SK-N-SH (cell line): ENCODE results near the gene PCGF3. TPM values are rescaled to one million over a fixed set of nuclear protein-coding genes. Genes with fewer than 3 reads are reported as not detected.

Source experiments
- CTCF ChIA-PET: fragments of 300-600, 350-600 bp; formaldehyde crosslinking; extraction: SDS; loops from one replicate; lab custom pipeline; 2021; lab: Yijun Ruan, JAX
- POLR2A ChIA-PET: fragments of 350-600 bp; sonication (Branson Sonifier 250); formaldehyde crosslinking; extraction: SDS; loops from one replicate; lab custom pipeline; 2020; ENCODE audit warnings: antibody characterized with exemption, inconsistent platforms; lab: Yijun Ruan, JAX
- DNase-seq: peaks from one replicate; pipeline ENCODE4 v3.0.0; 2012
- H2AFZ ChIP-seq: fragments of 200-600 bp; sonication (generic); 2 replicates; pipeline ENCODE4 v1.8.1; 2016; ENCODE audit warnings: antibody characterized with exemption, mild to moderate bottlenecking, low read depth
- H3F3A ChIP-seq: fragments of 200-600 bp; sonication (generic); replicated peaks from 2 replicates; pipeline ENCODE3; 2016; ENCODE audit warnings: antibody characterized with exemption, mild to moderate bottlenecking; ENCODE audit not compliant: insufficient read depth
- H3K27ac ChIP-seq, 2 experiments: fragments of 200-500 bp in 1 of 2; fragments of 200-600 bp in 1 of 2; sonication (Bioruptor generic) in 1 of 2; sonication (generic), shearing (Covaris generic) in 1 of 2; 2 replicates each; pipeline versions ENCODE4 v1.5.1 to v1.6.1; 2014 to 2016; ENCODE audit warnings: low read depth in 2 of 2, inconsistent platforms in 1 of 2, low read length in 1 of 2, mild to moderate bottlenecking in 1 of 2, mixed read lengths in 1 of 2
- H3K27me3 ChIP-seq: fragments of 200-600 bp; sonication (generic), shearing (Covaris generic); 2 replicates; pipeline ENCODE4 v1.6.1; 2016; ENCODE audit warnings: mixed run types; ENCODE audit not compliant: insufficient read depth
- H3K36me3 ChIP-seq, 2 experiments: fragments of 200-500 bp in 1 of 2; fragments of 200-600 bp in 1 of 2; sonication (Bioruptor generic) in 1 of 2; sonication (generic) in 1 of 2; replicated peaks in 1 of 2; 2 replicates each; pipeline versions ENCODE3 to v1.5.1; 2014 to 2016; ENCODE audit warnings: low read length in 1 of 2, mild to moderate bottlenecking in 1 of 2; ENCODE audit not compliant: insufficient read depth in 2 of 2, control insufficient read depth in 1 of 2
- H3K4me1 ChIP-seq, 2 experiments: fragments of 200-500 bp in 1 of 2; fragments of 200-600 bp in 1 of 2; sonication (Bioruptor generic) in 1 of 2; sonication (generic), shearing (Covaris generic) in 1 of 2; 2 replicates each; pipeline versions ENCODE4 v1.5.1 to v1.6.1; 2014 to 2016; ENCODE audit warnings: low read depth in 1 of 2, low read length in 1 of 2, mixed run types in 1 of 2; ENCODE audit not compliant: insufficient read depth in 2 of 2, control insufficient read depth in 1 of 2
- H3K4me2 ChIP-seq: fragments of 200-600 bp; sonication (generic), shearing (Covaris generic); 2 replicates; pipeline ENCODE4 v1.6.1; 2017; ENCODE audit warnings: mixed run types
- H3K4me3 ChIP-seq, 2 experiments: fragments of 200-500 bp in 1 of 2; fragments of 200-600 bp in 1 of 2; sonication (Bioruptor generic) in 1 of 2; sonication (generic), shearing (Covaris generic) in 1 of 2; 2 replicates each; pipeline versions ENCODE4 v1.5.1 to v1.8.1; 2014 to 2016; ENCODE audit warnings: low read depth in 2 of 2, inconsistent platforms in 1 of 2, low read length in 1 of 2, mild to moderate bottlenecking in 1 of 2, mixed read lengths in 1 of 2, moderate library complexity in 1 of 2
- H3K79me2 ChIP-seq: fragments of 200-600 bp; sonication (generic); 2 replicates; pipeline ENCODE4 v1.8.1; 2017; ENCODE audit warnings: mild to moderate bottlenecking; ENCODE audit not compliant: insufficient read depth
- H3K9ac ChIP-seq: fragments of 200-600 bp; sonication (generic); 2 replicates; pipeline ENCODE4 v1.6.1; 2017; ENCODE audit warnings: mixed run types
- H3K9me2 ChIP-seq: fragments of 200-600 bp; sonication (generic); 2 replicates; pipeline ENCODE4 v1.6.1; 2017; ENCODE audit warnings: mixed run types
- H3K9me3 ChIP-seq: fragments of 200-600 bp; sonication (generic); 2 replicates; pipeline ENCODE4 v1.6.1; 2017; ENCODE audit warnings: mixed run types, mild to moderate bottlenecking, moderate library complexity
- H4K20me1 ChIP-seq: fragments of 200-600 bp; sonication (generic); 2 replicates; pipeline ENCODE4 v1.6.1; 2017; ENCODE audit warnings: mild to moderate bottlenecking, mixed run types; ENCODE audit not compliant: insufficient read depth
- GABPA ChIP-seq: IDR thresholded peaks from 2 replicates; pipeline ENCODE4 v1.4.0; 2012; ENCODE audit warnings: low read depth, mild to moderate bottlenecking
- GATA2 ChIP-seq: sonication (generic); formaldehyde crosslinking; IDR thresholded peaks from 2 replicates; pipeline ENCODE4 v1.5.0; 2020; ENCODE audit warnings: mild to moderate bottlenecking, missing genetic modification reagents
- JUND ChIP-seq: IDR thresholded peaks from 2 replicates; pipeline ENCODE4 v1.4.0; 2012
- NRF1 ChIP-seq: IDR thresholded peaks from 2 replicates; pipeline ENCODE4 v1.6.1; 2012; ENCODE audit warnings: low read depth, mild to moderate bottlenecking, low read length
- PBX3 ChIP-seq: IDR thresholded peaks from 2 replicates; pipeline ENCODE4; 2012
- POLR2AphosphoS5 ChIP-seq: IDR thresholded peaks from 2 replicates; pipeline ENCODE4 v1.6.1; 2012; ENCODE audit warnings: low read depth, low read length
- RCOR1 ChIP-seq: fragments of 150-350 bp; IDR thresholded peaks from 2 replicates; pipeline ENCODE4 v1.6.1; 2017; ENCODE audit warnings: antibody characterized with exemption, low read length
- RXRA ChIP-seq: IDR thresholded peaks from 2 replicates; pipeline ENCODE4 v1.4.0; 2012; ENCODE audit warnings: low read depth, mild to moderate bottlenecking, borderline replicate concordance
- SMC3 ChIP-seq: IDR thresholded peaks from 2 replicates; pipeline ENCODE4 v1.6.1; 2012; ENCODE audit warnings: low read depth, low read length, improper control_type of control experiment
- TAF1 ChIP-seq: IDR thresholded peaks from 2 replicates; pipeline ENCODE4 v1.6.1; 2012; ENCODE audit warnings: low read depth, mild to moderate bottlenecking, low read length, moderate library complexity, borderline replicate concordance
- USF2 ChIP-seq: fragments of 150-350 bp; IDR thresholded peaks from 2 replicates; pipeline ENCODE4 v1.6.1; 2017; ENCODE audit warnings: antibody characterized with exemption, low read length, low read depth, borderline replicate concordance
- YY1 ChIP-seq: IDR thresholded peaks from 2 replicates; pipeline ENCODE4 v1.4.0; 2012; ENCODE audit warnings: low read depth, mild to moderate bottlenecking
- WGBS: methylation state at CpG from one replicate; pipeline ENCODE4 v1.1.6; 2017; ENCODE audit warnings: low lambda C conversion rate; 5-methylcytosine and 5-hydroxymethylcytosine counted together
- polyA plus RNA-seq, 3 experiments: library from polyadenylated mRNA; depleted of rRNA; stranded (reverse); fragments of >200 nt; gene quantifications; 2 replicates each; pipeline ENCODE4 v1.2.3, GENCODE V29; 2012
- TF ChIP-seq, protein P1 (sequence below): IDR thresholded peaks from 2 replicates; pipeline ENCODE4 v1.4.0; 2012; ENCODE audit warnings: low read depth, borderline replicate concordance

Gene PCGF3
- polyA plus RNA-seq, 1 of the 3 experiments (the other 2 are of a cell fraction), result 44.8 TPM

DNA sequence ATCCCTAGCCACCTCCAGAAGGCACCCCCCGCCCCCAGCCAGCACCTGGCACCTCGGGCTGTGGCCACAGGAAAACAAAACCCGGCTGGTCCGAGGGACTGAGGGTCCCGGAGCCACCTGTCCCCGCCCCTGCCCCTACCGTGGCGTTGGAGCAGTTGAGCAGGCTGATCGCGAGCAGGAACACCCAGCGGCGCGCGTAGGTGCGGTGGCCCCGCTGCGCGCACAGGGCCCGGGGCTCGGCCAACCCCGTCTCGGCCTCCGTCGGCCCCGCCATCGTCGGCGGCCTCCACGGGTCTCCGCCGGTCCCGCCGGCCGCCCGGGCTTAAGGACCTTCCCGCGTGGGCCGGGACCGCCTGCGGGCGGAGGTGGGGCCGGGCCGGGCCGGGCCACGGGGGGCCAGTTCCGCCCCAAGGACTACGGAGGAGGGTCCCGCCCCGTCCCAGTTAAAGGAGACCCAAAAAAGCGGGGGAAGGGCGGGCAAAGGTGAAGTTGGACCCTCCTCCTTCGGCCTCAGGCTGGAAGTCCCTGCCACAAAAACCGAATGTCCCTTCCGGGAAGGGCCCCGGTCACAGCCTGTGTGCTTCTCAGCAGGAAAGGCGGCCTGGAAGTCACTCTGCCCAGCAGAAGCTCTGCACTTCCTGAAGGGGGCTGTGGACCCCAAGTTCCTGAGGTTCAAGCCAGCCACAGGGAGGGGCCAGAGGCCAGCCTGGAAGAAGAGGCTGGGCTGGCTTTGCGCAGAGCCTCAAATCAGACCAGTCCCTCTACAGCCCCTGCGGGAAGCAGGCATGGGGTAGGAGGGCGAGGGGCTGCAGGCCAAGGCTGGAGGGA is 16.6 kb upstream of the PCGF3 start, which contains the start of gene SLC49A3:
Gene SLC49A3 (minus strand): TSS at position 298 of the 828 bp plus-strand sequence. CDS start 24 bp downstream, at position 274.
- Histone ChIP-seq H3F3A (peaks cover 11% of the 10 kb centered on the region), H3K4me1 (peaks cover 12 to 13% of the 10 kb centered on the region in 2 experiments; a peak in 3 of 4 replicates), H3K9me2 (no peaks in the 10 kb centered on the region), H3K36me3 (no peaks in the 10 kb centered on the region), H2AFZ (no peak within 1 kb of the TSS), H3K79me2 (no peaks in the 10 kb centered on the region), H3K27me3 (no peaks in the 10 kb centered on the region), H3K27ac (peak within 1 kb of the TSS in 1 of 2 experiments; percentile 77; a peak in 2 of 4 replicates), H3K4me2 (peak within 1 kb of the TSS; percentile 74; the same call in 1 of the 2 replicates), H4K20me1 (no peaks in the 10 kb centered on the region), H3K9ac (peak within 1 kb of the TSS; percentile 51; the same call in 1 of the 2 replicates), H3K4me3 (no peak within 1 kb of the TSS), H3K9me3 (no peaks in the 10 kb centered on the region)
- WGBS, result 96% methylated on average over 8 of the region's 59 CpGs
- CTCF ChIA-PET, result no interaction called here
- TF ChIP-seq JUND, result no peak
- no peak for TF ChIP-seq YY1
- TF ChIP-seq PBX3, result no peak
- no peak for TF ChIP-seq POLR2AphosphoS5
- TF ChIP-seq RXRA, result no peak
- TF ChIP-seq USF2, result no peak
- TF ChIP-seq SMC3, result no peak
- TF ChIP-seq RCOR1, result no peak
- TF ChIP-seq, protein P1, sequence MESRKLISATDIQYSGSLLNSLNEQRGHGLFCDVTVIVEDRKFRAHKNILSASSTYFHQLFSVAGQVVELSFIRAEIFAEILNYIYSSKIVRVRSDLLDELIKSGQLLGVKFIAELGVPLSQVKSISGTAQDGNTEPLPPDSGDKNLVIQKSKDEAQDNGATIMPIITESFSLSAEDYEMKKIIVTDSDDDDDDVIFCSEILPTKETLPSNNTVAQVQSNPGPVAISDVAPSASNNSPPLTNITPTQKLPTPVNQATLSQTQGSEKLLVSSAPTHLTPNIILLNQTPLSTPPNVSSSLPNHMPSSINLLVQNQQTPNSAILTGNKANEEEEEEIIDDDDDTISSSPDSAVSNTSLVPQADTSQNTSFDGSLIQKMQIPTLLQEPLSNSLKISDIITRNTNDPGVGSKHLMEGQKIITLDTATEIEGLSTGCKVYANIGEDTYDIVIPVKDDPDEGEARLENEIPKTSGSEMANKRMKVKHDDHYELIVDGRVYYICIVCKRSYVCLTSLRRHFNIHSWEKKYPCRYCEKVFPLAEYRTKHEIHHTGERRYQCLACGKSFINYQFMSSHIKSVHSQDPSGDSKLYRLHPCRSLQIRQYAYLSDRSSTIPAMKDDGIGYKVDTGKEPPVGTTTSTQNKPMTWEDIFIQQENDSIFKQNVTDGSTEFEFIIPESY, result no peak
- TF ChIP-seq TAF1, result no peak
- TF ChIP-seq NRF1, result no peak
- TF ChIP-seq GABPA, result no peak
- no peak for TF ChIP-seq GATA2 (CRISPR knock-in tag)
- POLR2A ChIA-PET, result no interaction called here
- DNase-seq, result no peak
